AG10803 (cell line): ENCODE measurements around the gene GID8.

Experiments
- DNase-seq: peaks from one replicate; pipeline ENCODE4 v3.0.0; 2010; ENCODE audit warnings: low read depth
- H3K4me3 ChIP-seq: 2 replicates; pipeline ENCODE4 v1.5.1; 2011; ENCODE audit warnings: mild to moderate bottlenecking, low read length, control low read depth
- CTCF ChIP-seq: conservative IDR thresholded peaks from 2 replicates; pipeline ENCODE4 v1.5.1; 2011; ENCODE audit warnings: mild to moderate bottlenecking, low read length, control low read depth, inconsistent platforms

Gene GID8

GRCh38 chr20:62989201-62989601 lies 51.3 kb downstream of the GID8 start:
- TF ChIP-seq CTCF: no peak
- no peak for DNase-seq
- no peak overlapping the region for H3K4me3 ChIP-seq

- no peak for TF ChIP-seq CTCF
- DNase-seq: no peak
- no peak overlapping the region for H3K4me3 ChIP-seq
Observed at GRCh38 chr20:62990306-62990825, 52.4 kb downstream of the GID8 start.

GRCh38 chr20:62991196-62991807 lies 53.4 kb downstream of the GID8 start:
- TF ChIP-seq CTCF: no peak
- no peak overlapping the region for H3K4me3 ChIP-seq
- no peak for DNase-seq

GRCh38 chr20:62991863-62992262 lies 53.9 kb downstream of the GID8 start:
- DNase-seq: no peak
- no peak overlapping the region for H3K4me3 ChIP-seq
- TF ChIP-seq CTCF: no peak

- H3K4me3 ChIP-seq: no peak overlapping the region
- no peak for DNase-seq
- no peak for TF ChIP-seq CTCF
Observed at GRCh38 chr20:62993856-62994494, 56.0 kb downstream of the GID8 start.

GRCh38 chr20:62994869-62995281 lies 56.9 kb downstream of the GID8 start:
- DNase-seq: no peak
- no peak overlapping the region for H3K4me3 ChIP-seq
- TF ChIP-seq CTCF: no peak

- TF ChIP-seq CTCF: no peak
- DNase-seq: no peak
- no peak overlapping the region for H3K4me3 ChIP-seq
Observed at GRCh38 chr20:62995481-62995880, 57.5 kb downstream of the GID8 start.
